Measurements from ENCODE around the gene AKAP8L.
"Not testable (repeated sequence)": the region's sequence is repeated elsewhere in the genome, so short reads cannot be mapped to it uniquely, and the experiment has no call there.

DNA sequence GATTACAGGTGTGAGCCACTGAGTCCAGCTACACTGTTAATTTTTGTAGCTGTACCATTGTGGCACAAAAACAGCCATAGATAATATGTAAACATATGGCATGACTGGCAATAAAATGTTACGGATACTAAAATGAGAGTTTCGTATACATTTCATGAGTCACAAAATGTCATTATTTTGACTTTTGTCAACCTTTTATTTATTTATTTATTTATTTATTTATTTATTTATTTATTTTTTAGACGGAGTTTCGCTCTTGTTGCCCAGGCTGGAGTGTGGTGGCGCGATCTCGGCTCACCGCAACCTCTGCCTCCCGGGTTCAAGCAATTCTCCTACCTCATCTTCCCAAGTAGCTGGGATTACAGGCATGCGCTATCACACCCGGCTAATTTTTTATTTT lies 77.5 kb downstream of the AKAP8L start:
- TF ChIP-seq, protein P1, sequence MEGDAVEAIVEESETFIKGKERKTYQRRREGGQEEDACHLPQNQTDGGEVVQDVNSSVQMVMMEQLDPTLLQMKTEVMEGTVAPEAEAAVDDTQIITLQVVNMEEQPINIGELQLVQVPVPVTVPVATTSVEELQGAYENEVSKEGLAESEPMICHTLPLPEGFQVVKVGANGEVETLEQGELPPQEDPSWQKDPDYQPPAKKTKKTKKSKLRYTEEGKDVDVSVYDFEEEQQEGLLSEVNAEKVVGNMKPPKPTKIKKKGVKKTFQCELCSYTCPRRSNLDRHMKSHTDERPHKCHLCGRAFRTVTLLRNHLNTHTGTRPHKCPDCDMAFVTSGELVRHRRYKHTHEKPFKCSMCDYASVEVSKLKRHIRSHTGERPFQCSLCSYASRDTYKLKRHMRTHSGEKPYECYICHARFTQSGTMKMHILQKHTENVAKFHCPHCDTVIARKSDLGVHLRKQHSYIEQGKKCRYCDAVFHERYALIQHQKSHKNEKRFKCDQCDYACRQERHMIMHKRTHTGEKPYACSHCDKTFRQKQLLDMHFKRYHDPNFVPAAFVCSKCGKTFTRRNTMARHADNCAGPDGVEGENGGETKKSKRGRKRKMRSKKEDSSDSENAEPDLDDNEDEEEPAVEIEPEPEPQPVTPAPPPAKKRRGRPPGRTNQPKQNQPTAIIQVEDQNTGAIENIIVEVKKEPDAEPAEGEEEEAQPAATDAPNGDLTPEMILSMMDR (IDR thresholded peaks at IDR 0.05): not testable (repeated sequence)
- not testable (repeated sequence) for TF ChIP-seq POLR2A (IDR thresholded peaks at IDR 0.05)
